ENCODE results near the gene FAM228A.

The FAM228A gene

DNA sequence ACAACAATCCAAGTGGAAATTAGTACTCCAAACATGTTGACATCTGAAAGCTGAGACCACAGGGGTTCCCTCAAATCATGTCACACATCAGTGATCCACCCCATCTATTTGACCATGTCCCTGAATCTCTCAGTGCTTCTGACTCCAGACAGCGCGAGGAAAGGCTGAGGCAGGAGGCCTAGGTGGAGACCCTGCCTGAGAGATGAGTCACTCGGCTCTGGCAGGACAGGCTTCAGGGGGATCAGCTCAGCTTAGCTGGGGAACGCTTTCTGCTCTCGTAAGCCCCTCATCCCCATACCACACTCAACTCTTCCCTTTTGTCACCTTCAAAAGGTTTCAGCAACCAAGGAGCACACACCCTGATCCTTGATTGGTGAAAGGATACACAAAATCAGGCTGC, 5.8 kb upstream of the FAM228A start:
- no peak for TF ChIP-seq CTCF (IDR thresholded peaks at IDR 0.05; ENCODE audit: low read depth, low read length, missing control alignments)
- H3K4me3 ChIP-seq (replicated peaks; ENCODE audit: low read depth, low read length), result no peak overlapping the region
- no peak for DNase-seq (ENCODE audit: extremely low read depth, low read depth)

DNA sequence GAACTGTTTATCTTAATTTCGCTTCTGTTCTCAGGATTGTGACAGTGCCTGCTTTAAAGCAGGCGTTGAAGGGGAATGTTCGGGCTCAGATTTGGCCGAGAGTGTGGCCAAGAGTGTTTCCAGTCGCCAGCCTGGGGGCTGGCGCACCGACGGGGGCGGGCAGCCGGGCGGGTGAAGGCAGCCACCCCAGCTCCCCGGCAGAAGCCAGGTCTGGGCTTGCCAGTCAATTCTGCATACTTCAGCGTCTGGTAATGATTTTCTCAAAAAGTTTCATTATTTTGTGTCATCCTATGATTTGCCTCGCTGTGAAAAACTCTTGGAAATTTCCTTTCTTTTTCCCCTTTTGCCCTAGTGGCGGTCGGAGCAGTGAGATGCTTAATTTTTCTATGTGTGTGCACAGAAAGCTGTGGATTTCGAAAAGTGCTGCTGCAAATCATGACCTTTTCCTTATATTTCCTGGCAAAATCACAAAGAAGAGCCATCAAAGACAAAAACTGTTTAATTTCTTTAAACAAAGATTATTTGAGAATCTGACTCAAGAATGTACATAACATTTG, 856 bp downstream of the FAM228A start:
- H3K4me3 ChIP-seq (replicated peaks; ENCODE audit: low read depth, low read length), result no peak overlapping the region
- TF ChIP-seq CTCF (IDR thresholded peaks at IDR 0.05; ENCODE audit: low read depth, low read length, missing control alignments), result no peak
- no peak for DNase-seq (ENCODE audit: extremely low read depth, low read depth)

DNA sequence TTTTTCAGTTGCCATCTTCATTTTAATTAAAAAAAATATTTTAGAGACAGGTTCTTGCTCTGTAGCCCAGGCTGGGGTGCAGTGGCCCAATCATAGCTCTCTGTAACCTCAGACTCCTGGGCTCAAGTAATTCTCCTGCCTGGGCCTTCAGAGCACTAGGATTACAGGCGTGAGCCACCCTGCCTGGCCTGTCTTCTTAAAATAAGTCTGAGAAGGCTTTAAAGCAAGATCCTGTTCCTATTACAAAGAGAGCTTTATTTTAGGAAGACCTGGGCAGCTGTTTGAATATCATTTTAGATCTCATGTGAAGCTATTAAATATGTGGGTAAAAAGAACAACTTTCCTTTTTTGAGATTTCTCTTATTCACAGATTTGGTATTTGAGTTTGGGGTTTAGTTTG, 1.5 kb downstream of the FAM228A start:
- DNase-seq (ENCODE audit: extremely low read depth, low read depth), result no peak
- no peak for TF ChIP-seq CTCF (IDR thresholded peaks at IDR 0.05; ENCODE audit: low read depth, low read length, missing control alignments)

GRCh38 chr2:24179683-24180082, 4.8 kb downstream of the FAM228A start:
- H3K4me3 ChIP-seq (replicated peaks; ENCODE audit: low read depth, low read length), result no peak overlapping the region
- no peak for TF ChIP-seq CTCF (IDR thresholded peaks at IDR 0.05; ENCODE audit: low read depth, low read length, missing control alignments)
- DNase-seq (ENCODE audit: extremely low read depth, low read depth), result no peak

More for the DNA sequence above, 1.5 kb downstream of the FAM228A start:
- no peak overlapping the region for H3K4me3 ChIP-seq (replicated peaks; ENCODE audit: low read depth, low read length)

GRCh38 chr2:24181849-24182248, 7.0 kb downstream of the FAM228A start:
- no peak overlapping the region for H3K4me3 ChIP-seq (replicated peaks; ENCODE audit: low read depth, low read length)
- DNase-seq (ENCODE audit: extremely low read depth, low read depth), result no peak
- TF ChIP-seq CTCF (IDR thresholded peaks at IDR 0.05; ENCODE audit: low read depth, low read length, missing control alignments), result no peak

GRCh38 chr2:24182507-24182906, 7.7 kb downstream of the FAM228A start:
- no peak for DNase-seq (ENCODE audit: extremely low read depth, low read depth)
- H3K4me3 ChIP-seq (replicated peaks; ENCODE audit: low read depth, low read length), result no peak overlapping the region
- TF ChIP-seq CTCF (IDR thresholded peaks at IDR 0.05; ENCODE audit: low read depth, low read length, missing control alignments), result no peak

All from HFF-Myc (cell line).